H1 (cell line): Measurements from ENCODE around the gene PDZD8. TPM values are rescaled to one million over a fixed set of nuclear protein-coding genes. Genes with fewer than 3 reads are reported as not detected.

Experiments used
- polyA plus RNA-seq, 7 experiments: library from polyadenylated mRNA; depleted of rRNA in 3 of 7; stranded (reverse) in 5 of 7; unstranded in 2 of 7; fragments of >200 nt in 5 of 7; fragments of 200-250 nt in 2 of 7; gene quantifications; 1 replicate in 5 of 7; 2 replicates in 1 of 7; 4 replicates in 1 of 7; pipeline versions ENCODE4 v1.2.1 to v1.2.3, GENCODE V29; 2011 to 2013; ENCODE audit warnings: missing spikeins in 2 of 7, mixed read lengths in 2 of 7
- total RNA-seq: library from RNA; stranded (reverse); fragmentation: NEBNext Ultra II Directional; extraction: Animal tissue kit (Norgen Biotek cat#: 25700); gene quantifications from 2 replicates; pipeline ENCODE4 v1.2.1, GENCODE V29; 2021
- TF ChIP-seq, protein P1 (sequence below): fragments of 300-600 bp; sonication (generic); IDR thresholded peaks from 2 replicates; pipeline ENCODE4 v1.7.1; 2012; ENCODE audit warnings: low read length, moderate library complexity, mild to moderate bottlenecking, inconsistent platforms; ENCODE audit not compliant: insufficient replicate concordance
- TF ChIP-seq, protein P2 (sequence below): IDR thresholded peaks from 2 replicates; pipeline ENCODE4 v1.6.1; 2011; ENCODE audit warnings: low read depth, mild to moderate bottlenecking, low read length; ENCODE audit not compliant: insufficient read depth

The PDZD8 gene
- total and polyA plus RNA-seq, 2 of the 8 experiments (the other 6 are each of a cell fraction or from before 2014, with no cell fraction given) = 10.9 to 50.1 TPM

- TF ChIP-seq, protein P1, sequence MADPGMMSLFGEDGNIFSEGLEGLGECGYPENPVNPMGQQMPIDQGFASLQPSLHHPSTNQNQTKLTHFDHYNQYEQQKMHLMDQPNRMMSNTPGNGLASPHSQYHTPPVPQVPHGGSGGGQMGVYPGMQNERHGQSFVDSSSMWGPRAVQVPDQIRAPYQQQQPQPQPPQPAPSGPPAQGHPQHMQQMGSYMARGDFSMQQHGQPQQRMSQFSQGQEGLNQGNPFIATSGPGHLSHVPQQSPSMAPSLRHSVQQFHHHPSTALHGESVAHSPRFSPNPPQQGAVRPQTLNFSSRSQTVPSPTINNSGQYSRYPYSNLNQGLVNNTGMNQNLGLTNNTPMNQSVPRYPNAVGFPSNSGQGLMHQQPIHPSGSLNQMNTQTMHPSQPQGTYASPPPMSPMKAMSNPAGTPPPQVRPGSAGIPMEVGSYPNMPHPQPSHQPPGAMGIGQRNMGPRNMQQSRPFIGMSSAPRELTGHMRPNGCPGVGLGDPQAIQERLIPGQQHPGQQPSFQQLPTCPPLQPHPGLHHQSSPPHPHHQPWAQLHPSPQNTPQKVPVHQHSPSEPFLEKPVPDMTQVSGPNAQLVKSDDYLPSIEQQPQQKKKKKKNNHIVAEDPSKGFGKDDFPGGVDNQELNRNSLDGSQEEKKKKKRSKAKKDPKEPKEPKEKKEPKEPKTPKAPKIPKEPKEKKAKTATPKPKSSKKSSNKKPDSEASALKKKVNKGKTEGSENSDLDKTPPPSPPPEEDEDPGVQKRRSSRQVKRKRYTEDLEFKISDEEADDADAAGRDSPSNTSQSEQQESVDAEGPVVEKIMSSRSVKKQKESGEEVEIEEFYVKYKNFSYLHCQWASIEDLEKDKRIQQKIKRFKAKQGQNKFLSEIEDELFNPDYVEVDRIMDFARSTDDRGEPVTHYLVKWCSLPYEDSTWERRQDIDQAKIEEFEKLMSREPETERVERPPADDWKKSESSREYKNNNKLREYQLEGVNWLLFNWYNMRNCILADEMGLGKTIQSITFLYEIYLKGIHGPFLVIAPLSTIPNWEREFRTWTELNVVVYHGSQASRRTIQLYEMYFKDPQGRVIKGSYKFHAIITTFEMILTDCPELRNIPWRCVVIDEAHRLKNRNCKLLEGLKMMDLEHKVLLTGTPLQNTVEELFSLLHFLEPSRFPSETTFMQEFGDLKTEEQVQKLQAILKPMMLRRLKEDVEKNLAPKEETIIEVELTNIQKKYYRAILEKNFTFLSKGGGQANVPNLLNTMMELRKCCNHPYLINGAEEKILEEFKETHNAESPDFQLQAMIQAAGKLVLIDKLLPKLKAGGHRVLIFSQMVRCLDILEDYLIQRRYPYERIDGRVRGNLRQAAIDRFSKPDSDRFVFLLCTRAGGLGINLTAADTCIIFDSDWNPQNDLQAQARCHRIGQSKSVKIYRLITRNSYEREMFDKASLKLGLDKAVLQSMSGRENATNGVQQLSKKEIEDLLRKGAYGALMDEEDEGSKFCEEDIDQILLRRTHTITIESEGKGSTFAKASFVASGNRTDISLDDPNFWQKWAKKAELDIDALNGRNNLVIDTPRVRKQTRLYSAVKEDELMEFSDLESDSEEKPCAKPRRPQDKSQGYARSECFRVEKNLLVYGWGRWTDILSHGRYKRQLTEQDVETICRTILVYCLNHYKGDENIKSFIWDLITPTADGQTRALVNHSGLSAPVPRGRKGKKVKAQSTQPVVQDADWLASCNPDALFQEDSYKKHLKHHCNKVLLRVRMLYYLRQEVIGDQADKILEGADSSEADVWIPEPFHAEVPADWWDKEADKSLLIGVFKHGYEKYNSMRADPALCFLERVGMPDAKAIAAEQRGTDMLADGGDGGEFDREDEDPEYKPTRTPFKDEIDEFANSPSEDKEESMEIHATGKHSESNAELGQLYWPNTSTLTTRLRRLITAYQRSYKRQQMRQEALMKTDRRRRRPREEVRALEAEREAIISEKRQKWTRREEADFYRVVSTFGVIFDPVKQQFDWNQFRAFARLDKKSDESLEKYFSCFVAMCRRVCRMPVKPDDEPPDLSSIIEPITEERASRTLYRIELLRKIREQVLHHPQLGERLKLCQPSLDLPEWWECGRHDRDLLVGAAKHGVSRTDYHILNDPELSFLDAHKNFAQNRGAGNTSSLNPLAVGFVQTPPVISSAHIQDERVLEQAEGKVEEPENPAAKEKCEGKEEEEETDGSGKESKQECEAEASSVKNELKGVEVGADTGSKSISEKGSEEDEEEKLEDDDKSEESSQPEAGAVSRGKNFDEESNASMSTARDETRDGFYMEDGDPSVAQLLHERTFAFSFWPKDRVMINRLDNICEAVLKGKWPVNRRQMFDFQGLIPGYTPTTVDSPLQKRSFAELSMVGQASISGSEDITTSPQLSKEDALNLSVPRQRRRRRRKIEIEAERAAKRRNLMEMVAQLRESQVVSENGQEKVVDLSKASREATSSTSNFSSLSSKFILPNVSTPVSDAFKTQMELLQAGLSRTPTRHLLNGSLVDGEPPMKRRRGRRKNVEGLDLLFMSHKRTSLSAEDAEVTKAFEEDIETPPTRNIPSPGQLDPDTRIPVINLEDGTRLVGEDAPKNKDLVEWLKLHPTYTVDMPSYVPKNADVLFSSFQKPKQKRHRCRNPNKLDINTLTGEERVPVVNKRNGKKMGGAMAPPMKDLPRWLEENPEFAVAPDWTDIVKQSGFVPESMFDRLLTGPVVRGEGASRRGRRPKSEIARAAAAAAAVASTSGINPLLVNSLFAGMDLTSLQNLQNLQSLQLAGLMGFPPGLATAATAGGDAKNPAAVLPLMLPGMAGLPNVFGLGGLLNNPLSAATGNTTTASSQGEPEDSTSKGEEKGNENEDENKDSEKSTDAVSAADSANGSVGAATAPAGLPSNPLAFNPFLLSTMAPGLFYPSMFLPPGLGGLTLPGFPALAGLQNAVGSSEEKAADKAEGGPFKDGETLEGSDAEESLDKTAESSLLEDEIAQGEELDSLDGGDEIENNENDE = no peak
- TF ChIP-seq, protein P2, sequence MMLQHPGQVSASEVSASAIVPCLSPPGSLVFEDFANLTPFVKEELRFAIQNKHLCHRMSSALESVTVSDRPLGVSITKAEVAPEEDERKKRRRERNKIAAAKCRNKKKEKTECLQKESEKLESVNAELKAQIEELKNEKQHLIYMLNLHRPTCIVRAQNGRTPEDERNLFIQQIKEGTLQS = no peak
These were observed 22.5 kb downstream of the PDZD8 start (continued) for GRCh38 chr10:117352724-117353123.
